ENCODE results near the gene ADK. TPM values are rescaled to one million over a fixed set of nuclear protein-coding genes. Genes with fewer than 3 reads are reported as not detected.
A peak's percentile ranks its signal among the peaks of the same experiment; 100 is the strongest.

ADK gene
- total and polyA plus RNA-seq, 2 of the 13 experiments (the other 11 are each of a cell fraction or from before 2014, with no cell fraction given): 48.6 to 79.1 TPM

- 0 out of 2 replicates have a peak, but pooled peaks have one; percentile 11 for TF ChIP-seq THRA (CRISPR knock-in tag; IDR thresholded peaks at IDR 0.05; ENCODE audit: borderline replicate concordance)
- TF ChIP-seq ZNF441 (CRISPR knock-in tag; IDR thresholded peaks at IDR 0.05; ENCODE audit: borderline replicate concordance): peak; percentile 62; the same call in 1 of the 2 replicates
- no peak for TF ChIP-seq AHR (CRISPR knock-in tag; IDR thresholded peaks at IDR 0.05)
- no peak for TF ChIP-seq KDM6A (CRISPR knock-in tag; IDR thresholded peaks at IDR 0.05; ENCODE audit: low read depth)
- TF ChIP-seq HIVEP1 (CRISPR knock-in tag; IDR thresholded peaks at IDR 0.05): peak; percentile 61; the same call in 1 of the 2 replicates
- no peak for TF ChIP-seq ZNF33B (CRISPR knock-in tag; IDR thresholded peaks at IDR 0.05)
- peak; percentile 4; the same call in 1 of the 2 replicates for TF ChIP-seq KDM5A (IDR thresholded peaks at IDR 0.05; ENCODE audit: borderline replicate concordance, low read length)
- peak; percentile 67; the same call in 1 of the 2 replicates for TF ChIP-seq KMT2B (CRISPR knock-in tag; IDR thresholded peaks at IDR 0.05)
- peak; percentile 3 for TF ChIP-seq TEAD3 (CRISPR knock-in tag; optimal IDR thresholded peaks at IDR 0.05; ENCODE audit: borderline replicate concordance)
- TF ChIP-seq ZNF768 (CRISPR knock-in tag; IDR thresholded peaks at IDR 0.05): peak; percentile 66; the same call in 1 of the 2 replicates
- peak; percentile 65 for TF ChIP-seq TFDP2 (CRISPR knock-in tag; IDR thresholded peaks at IDR 0.05)
- TF ChIP-seq RNF2 (conservative IDR thresholded peaks at IDR 0.05; ENCODE audit: low read depth): peak; percentile 71; the same call in 1 of the 2 replicates
- TF ChIP-seq ZNF331 (CRISPR knock-in tag; IDR thresholded peaks at IDR 0.05): peak; percentile 51; the same call in 1 of the 2 replicates
- no peak for TF ChIP-seq GMEB2 (CRISPR knock-in tag; IDR thresholded peaks at IDR 0.05; ENCODE audit: low read depth)
- peak; percentile 80 for TF ChIP-seq ZNF687 (CRISPR knock-in tag; IDR thresholded peaks at IDR 0.05)
- peak; percentile 93 for TF ChIP-seq UBTF (CRISPR knock-in tag; IDR thresholded peaks at IDR 0.05)
- peak; percentile 40 for TF ChIP-seq ASH2L (IDR thresholded peaks at IDR 0.05; ENCODE audit: insufficient read length, low read depth, low read length)
- peak; percentile 73; the same call in 1 of the 2 replicates for TF ChIP-seq PAX8 (CRISPR knock-in tag; IDR thresholded peaks at IDR 0.05; ENCODE audit: borderline replicate concordance)
These were observed at the start of gene ADK (continued) for GRCh38 chr10:74150990-74151878.
